ENCODE data around the gene GRAMD2A. TPM values are rescaled to one million over a fixed set of nuclear protein-coding genes. Genes with fewer than 3 reads are reported as not detected.

GRAMD2A gene
- total RNA-seq, 1 experiment from 2014 or later = 1.3 TPM

GRCh38 chr15:72141171-72142084, 56.2 kb downstream of the GRAMD2A start:
- Histone ChIP-seq H3K79me1 (ENCODE audit: insufficient read depth, low read depth, low read length, poor library complexity, severe bottlenecking) (no peaks in the 10 kb centered on the region), H3K14ac (ENCODE audit: insufficient read depth, low read length) (no peak overlapping the region), H3K23ac (ENCODE audit: insufficient read length, low read depth, low read length) (no peak overlapping the region), H2AFZ (ENCODE audit: low read length) (no peak overlapping the region), H3K18ac (ENCODE audit: insufficient read length, low read depth, low read length) (no peak overlapping the region), H3K27me3 (ENCODE audit: insufficient read depth, low read length) (no peaks in the 10 kb centered on the region), H3K23me2 (ENCODE audit: insufficient read length, low read depth, low read length, poor library complexity, severe bottlenecking) (no peaks in the 10 kb centered on the region), H2BK5ac (ENCODE audit: insufficient read length, low read length) (no peak overlapping the region), H2BK15ac (ENCODE audit: low read depth, low read length) (no peak overlapping the region), H4K8ac (replicated peaks; ENCODE audit: insufficient read length, low read depth, low read length) (no peak overlapping the region), H2BK12ac (ENCODE audit: insufficient read length, low read depth, low read length) (no peak overlapping the region), H4K91ac (ENCODE audit: insufficient read length, low read depth, low read length) (no peak overlapping the region), H3K27ac (ENCODE audit: insufficient read length, low read depth, low read length) (no peak overlapping the region), H2BK120ac (ENCODE audit: low read depth, low read length, poor library complexity, severe bottlenecking) (no peak overlapping the region), H3K9ac (ENCODE audit: extremely low read depth, insufficient read length, low read length) (no peak overlapping the region), H3K4ac (ENCODE audit: low read depth, low read length) (no peak overlapping the region), H3K79me2 (ENCODE audit: insufficient read depth, low read length) (no peaks in the 10 kb centered on the region), H4K5ac (ENCODE audit: insufficient read length, low read depth, low read length) (no peak overlapping the region), H3K4me2 (ENCODE audit: insufficient read depth, insufficient read length, low read length) (no peak overlapping the region), H3T11ph (ENCODE audit: low read length) (no peak overlapping the region), H2AK5ac (ENCODE audit: insufficient read length, low read length) (no peak overlapping the region), H3K4me1 (ENCODE audit: insufficient read depth, low read length) (no peaks in the 10 kb centered on the region), H2BK20ac (ENCODE audit: low read depth, low read length, poor library complexity, severe bottlenecking) (no peak overlapping the region), H3K56ac (ENCODE audit: insufficient read length, low read depth, low read length) (no peak overlapping the region), H3K9me3 (ENCODE audit: control insufficient read depth, low read depth, low read length) (no peaks in the 10 kb centered on the region), H4K20me1 (ENCODE audit: control insufficient read depth, insufficient read depth, insufficient read length) (no peaks in the 10 kb centered on the region)
- H3K4me1 Mint-ChIP-seq = no peaks in the 10 kb centered on the region
- H3K36me3 Mint-ChIP-seq (ENCODE audit: insufficient read depth in 1 of 3, low read depth in 3 of 3) = no peaks in the 10 kb centered on the region
- no peak overlapping the region; a peak in 1 of 7 replicates for H3K27ac Mint-ChIP-seq
- no CpG with 5 or more reads among the region's 4 CpGs for WGBS (ENCODE audit: extremely low coverage, insufficient read length, low lambda C conversion rate)
- H3K27me3 Mint-ChIP-seq (ENCODE audit: low read depth) = 0 out of 2 replicates have a peak, but pooled peaks cover 3% of the 10 kb centered on the region
- no peak for DNase-seq
- no peaks in the 10 kb centered on the region for H3K9me3 Mint-ChIP-seq
- no peak for TF ChIP-seq CTCF (conservative IDR thresholded peaks at IDR 0.05)
- H3K4me3 Mint-ChIP-seq = no peak overlapping the region
